Epithelial cell of umbilical artery (primary cell): ENCODE data around the gene ORC5. TPM values are rescaled to one million over a fixed set of nuclear protein-coding genes. Genes with fewer than 3 reads are reported as not detected.

Source experiments
- total RNA-seq: library from RNA; depleted of rRNA; stranded (reverse); fragments of >200 nt; gene quantifications from 2 replicates; pipeline ENCODE4 v1.2.3, GENCODE V29; 2014

ORC5 gene
- total RNA-seq, result 29.6 and 31.0 TPM in 2 replicates

GRCh38 chr7:104207731-104208420, at the start of gene ORC5:
ORC5 (minus strand) TSS chr7:104208013; CDS start chr7:104207904, 109 bp downstream.

Other genes starting within 250 kb of the ORC5 start
- 1.2 and 1.6 TPM in 2 replicates for gene RELN, start 218.4 kb downstream of the ORC5 start, total RNA-seq
- not detected in 2 replicates for gene LHFPL3, start 120.6 kb upstream of the ORC5 start, total RNA-seq